ENCODE data around the gene ZNF844.
"Not testable (repeated sequence)": the region's sequence is repeated elsewhere in the genome, so short reads cannot be mapped to it uniquely, and the experiment has no call there.

ZNF844 gene

GRCh38 chr19:12085074-12085818 lies 20.7 kb downstream of the ZNF844 start:
- no peaks in the 10 kb centered on the region for H3K36me3 ChIP-seq (ENCODE audit: insufficient read depth, low read length)
- no peak overlapping the region for H3K9ac ChIP-seq (ENCODE audit: insufficient read length)
- DNase-seq (ENCODE audit: low read depth, low spot score), result no peak
- TF ChIP-seq POLR2AphosphoS5 (IDR thresholded peaks at IDR 0.05; ENCODE audit: borderline replicate concordance, low read depth, low read length), result no peak
- TF ChIP-seq FOXP2 (optimal IDR thresholded peaks at IDR 0.05; ENCODE audit: control extremely low read depth, extremely low read length, insufficient read depth), result no peak
- no peak for TF ChIP-seq EZH2 (IDR thresholded peaks at IDR 0.05)
- H3K27ac ChIP-seq, result no peak overlapping the region
- H3K9me3 ChIP-seq (ENCODE audit: low read depth, low read length), result no peaks in the 10 kb centered on the region
- no peak overlapping the region for H3K4me3 ChIP-seq

- DNase-seq (ENCODE audit: low read depth, low spot score), result peak; percentile 30
- no peak overlapping the region for H3K4me3 ChIP-seq
- TF ChIP-seq EZH2 (IDR thresholded peaks at IDR 0.05), result no peak
- no peak for TF ChIP-seq FOXP2 (optimal IDR thresholded peaks at IDR 0.05; ENCODE audit: control extremely low read depth, extremely low read length, insufficient read depth)
- TF ChIP-seq POLR2AphosphoS5 (IDR thresholded peaks at IDR 0.05; ENCODE audit: borderline replicate concordance, low read depth, low read length), result no peak
- H3K36me3 ChIP-seq (ENCODE audit: insufficient read depth, low read length), result peaks cover 5% of the 10 kb centered on the region; the same call in 1 of the 2 replicates
- H3K27ac ChIP-seq, result no peak overlapping the region
- H3K9me3 ChIP-seq (ENCODE audit: low read depth, low read length), result no peaks in the 10 kb centered on the region
- no peak overlapping the region for H3K9ac ChIP-seq (ENCODE audit: insufficient read length)
These were observed 26.3 kb downstream of the ZNF844 start for GRCh38 chr19:12090807-12091206.

GRCh38 chr19:12092065-12092867 lies 27.7 kb downstream of the ZNF844 start:
- peak overlapping the region; percentile 82 for H3K9ac ChIP-seq (ENCODE audit: insufficient read length)
- H3K9me3 ChIP-seq (ENCODE audit: low read depth, low read length), result no peaks in the 10 kb centered on the region
- TF ChIP-seq EZH2 (IDR thresholded peaks at IDR 0.05) (no peak), POLR2AphosphoS5 (IDR thresholded peaks at IDR 0.05; ENCODE audit: borderline replicate concordance, low read depth, low read length) (peak; percentile 87), FOXP2 (optimal IDR thresholded peaks at IDR 0.05; ENCODE audit: control extremely low read depth, extremely low read length, insufficient read depth) (no peak)
- peak; percentile 26 for DNase-seq (ENCODE audit: low read depth, low spot score)
- peak overlapping the region; percentile 86 for H3K27ac ChIP-seq
- H3K36me3 ChIP-seq (ENCODE audit: insufficient read depth, low read length), result peaks cover 5% of the 10 kb centered on the region; the same call in 1 of the 2 replicates
- H3K4me3 ChIP-seq, result peak overlapping the region; percentile 90

- DNase-seq (ENCODE audit: low read depth, low spot score), result no peak
- H3K36me3 ChIP-seq (ENCODE audit: insufficient read depth, low read length), result peaks cover 7% of the 10 kb centered on the region; the same call in 1 of the 2 replicates
- no peak overlapping the region for H3K27ac ChIP-seq
- TF ChIP-seq POLR2AphosphoS5 (IDR thresholded peaks at IDR 0.05; ENCODE audit: borderline replicate concordance, low read depth, low read length) (no peak), FOXP2 (optimal IDR thresholded peaks at IDR 0.05; ENCODE audit: control extremely low read depth, extremely low read length, insufficient read depth) (no peak), EZH2 (IDR thresholded peaks at IDR 0.05) (no peak)
- peak overlapping the region; percentile 90 for H3K4me3 ChIP-seq
- H3K9ac ChIP-seq (ENCODE audit: insufficient read length), result peak overlapping the region; percentile 82
- H3K9me3 ChIP-seq (ENCODE audit: low read depth, low read length), result no peaks in the 10 kb centered on the region
These were observed 28.4 kb downstream of the ZNF844 start for GRCh38 chr19:12092956-12093355.

- no peak for TF ChIP-seq FOXP2 (optimal IDR thresholded peaks at IDR 0.05; ENCODE audit: control extremely low read depth, extremely low read length, insufficient read depth)
- TF ChIP-seq EZH2 (IDR thresholded peaks at IDR 0.05), result no peak
- TF ChIP-seq POLR2AphosphoS5 (IDR thresholded peaks at IDR 0.05; ENCODE audit: borderline replicate concordance, low read depth, low read length), result no peak
- H3K9ac ChIP-seq (ENCODE audit: insufficient read length), result no peak overlapping the region
- no peaks in the 10 kb centered on the region for H3K9me3 ChIP-seq (ENCODE audit: low read depth, low read length)
- no peak overlapping the region for H3K27ac ChIP-seq
- H3K4me3 ChIP-seq, result no peak overlapping the region
- H3K36me3 ChIP-seq (ENCODE audit: insufficient read depth, low read length), result peaks cover 9% of the 10 kb centered on the region; the same call in 1 of the 2 replicates
- DNase-seq (ENCODE audit: low read depth, low spot score), result no peak
These were observed 29.2 kb downstream of the ZNF844 start for GRCh38 chr19:12093777-12094176.

GRCh38 chr19:12095111-12095790 lies 30.7 kb downstream of the ZNF844 start:
- Histone ChIP-seq H3K4me3 (no peak overlapping the region), H3K27ac (no peak overlapping the region), H3K36me3 (ENCODE audit: insufficient read depth, low read length) (peaks cover 9% of the 10 kb centered on the region; the same call in 1 of the 2 replicates), H3K9ac (ENCODE audit: insufficient read length) (no peak overlapping the region), H3K9me3 (ENCODE audit: low read depth, low read length) (no peaks in the 10 kb centered on the region)
- DNase-seq (ENCODE audit: low read depth, low spot score), result no peak
- TF ChIP-seq FOXP2 (optimal IDR thresholded peaks at IDR 0.05; ENCODE audit: control extremely low read depth, extremely low read length, insufficient read depth) (no peak), EZH2 (IDR thresholded peaks at IDR 0.05) (no peak), POLR2AphosphoS5 (IDR thresholded peaks at IDR 0.05; ENCODE audit: borderline replicate concordance, low read depth, low read length) (no peak)

GRCh38 chr19:12098040-12098439 lies 33.5 kb downstream of the ZNF844 start:
- Histone ChIP-seq H3K9me3 (ENCODE audit: low read depth, low read length) (no peaks in the 10 kb centered on the region), H3K4me3 (no peak overlapping the region), H3K27ac (no peak overlapping the region), H3K36me3 (ENCODE audit: insufficient read depth, low read length) (peaks cover 9% of the 10 kb centered on the region; the same call in 1 of the 2 replicates), H3K9ac (ENCODE audit: insufficient read length) (no peak overlapping the region)
- TF ChIP-seq POLR2AphosphoS5 (IDR thresholded peaks at IDR 0.05; ENCODE audit: borderline replicate concordance, low read depth, low read length), result no peak
- TF ChIP-seq FOXP2 (optimal IDR thresholded peaks at IDR 0.05; ENCODE audit: control extremely low read depth, extremely low read length, insufficient read depth), result no peak
- TF ChIP-seq EZH2 (IDR thresholded peaks at IDR 0.05), result no peak
- DNase-seq (ENCODE audit: low read depth, low spot score), result no peak

GRCh38 chr19:12103909-12104308 lies 39.4 kb downstream of the ZNF844 start:
- H3K36me3 ChIP-seq (ENCODE audit: insufficient read depth, low read length); DNase-seq (ENCODE audit: low read depth, low spot score); H3K9ac ChIP-seq (ENCODE audit: insufficient read length); H3K4me3 ChIP-seq; H3K27ac ChIP-seq; H3K9me3 ChIP-seq (ENCODE audit: low read depth, low read length): not testable (repeated sequence)
